ENCODE measurements around the gene MANSC4.

Gene MANSC4

GRCh38 chr12:27797301-27798025, 17.4 kb upstream of the MANSC4 start:
- no peak for DNase-seq

- no peak for DNase-seq
These were observed 16.1 kb upstream of the MANSC4 start for GRCh38 chr12:27796128-27796527.

- DNase-seq = no peak
These were observed 15.0 kb upstream of the MANSC4 start for GRCh38 chr12:27794818-27795584.

- DNase-seq = no peak
These were observed 10.1 kb upstream of the MANSC4 start for GRCh38 chr12:27790179-27790578.

GRCh38 chr12:27787559-27787958, 7.5 kb upstream of the MANSC4 start:
- no peak for DNase-seq

- peak; percentile 29 for DNase-seq
These were observed 6.0 kb upstream of the MANSC4 start for GRCh38 chr12:27785882-27786570.

GRCh38 chr12:27782481-27782880, 2.4 kb upstream of the MANSC4 start:
- no peak for DNase-seq

GRCh38 chr12:27781680-27782079, 1.6 kb upstream of the MANSC4 start:
- DNase-seq = no peak

- no peak for DNase-seq
These were observed 774 bp upstream of the MANSC4 start for GRCh38 chr12:27780612-27781408.

- peak; percentile 4 for DNase-seq
These were observed 568 bp downstream of the MANSC4 start for GRCh38 chr12:27779416-27779919.

GRCh38 chr12:27778206-27778605, 1.8 kb downstream of the MANSC4 start:
- DNase-seq = no peak

- DNase-seq = no peak
These were observed 2.9 kb downstream of the MANSC4 start for GRCh38 chr12:27777141-27777540.

- no peak for DNase-seq
These were observed 7.5 kb downstream of the MANSC4 start for GRCh38 chr12:27772328-27773049.

GRCh38 chr12:27771481-27772327, 8.3 kb downstream of the MANSC4 start:
- DNase-seq = peak; percentile 11

- DNase-seq = no peak
These were observed 10.8 kb downstream of the MANSC4 start for GRCh38 chr12:27769142-27769673.

GRCh38 chr12:27766587-27766986, 13.4 kb downstream of the MANSC4 start:
- DNase-seq = no peak

GRCh38 chr12:27762757-27763156, 17.3 kb downstream of the MANSC4 start:
- DNase-seq = no peak

- no peak for DNase-seq
These were observed 23.3 kb downstream of the MANSC4 start for GRCh38 chr12:27756670-27757195.

- no peak for DNase-seq
These were observed 25.2 kb downstream of the MANSC4 start for GRCh38 chr12:27754795-27755194.

GRCh38 chr12:27751386-27752047, 28.5 kb downstream of the MANSC4 start:
- DNase-seq = no peak
